Measurements from ENCODE around the gene NOTCH4. TPM values are rescaled to one million over a fixed set of nuclear protein-coding genes. Genes with fewer than 3 reads are reported as not detected.

NOTCH4 gene
- total RNA-seq, 1 donor from 2014 or later, result 1.4 TPM

DNA sequence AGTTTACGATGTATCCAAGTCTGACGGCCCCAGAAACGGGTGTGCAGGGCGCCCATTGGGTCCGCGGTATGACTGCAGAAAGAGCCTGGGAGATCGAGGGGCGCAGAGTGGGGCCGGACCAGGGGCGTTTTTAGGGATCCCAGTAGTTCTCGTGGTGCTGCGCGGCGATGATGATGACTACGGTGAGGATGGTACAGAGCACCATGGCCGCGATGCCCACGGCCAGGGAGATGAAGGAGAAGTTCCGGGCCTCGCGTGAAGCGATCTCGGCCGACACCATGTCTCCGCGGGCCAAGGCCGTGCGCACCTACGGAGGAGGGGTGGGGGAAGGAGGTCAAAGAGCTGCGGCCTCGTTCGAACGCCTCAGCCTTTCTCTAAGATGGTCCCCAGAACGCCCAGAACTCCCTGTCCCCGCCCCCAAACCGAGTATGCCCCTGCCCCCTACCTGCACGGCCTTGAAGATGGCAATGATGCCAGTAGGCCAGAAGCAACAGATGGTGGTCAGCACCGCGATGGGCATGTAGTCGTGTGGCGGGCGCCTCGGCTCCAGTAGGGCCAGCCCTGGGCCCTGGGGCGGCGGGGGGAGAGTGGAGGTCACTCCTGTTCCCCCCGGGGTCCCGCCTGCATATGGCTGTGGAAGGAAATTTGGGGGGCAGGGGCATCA lies 74.6 kb downstream of the NOTCH4 start:
- no peaks in the 10 kb centered on the region for H3K36me3 Mint-ChIP-seq (ENCODE audit: low read depth)
- H3K27me3 Mint-ChIP-seq (ENCODE audit: low read depth), result no peaks in the 10 kb centered on the region
- no peak overlapping the region for H3K27ac Mint-ChIP-seq (ENCODE audit: unreplicated experiment)
- DNase-seq (ENCODE audit: low spot score), result no peak
- H3K9me3 Mint-ChIP-seq (ENCODE audit: low read depth), result no peaks in the 10 kb centered on the region
- no peak for TF ChIP-seq CTCF (IDR thresholded peaks at IDR 0.05)
- peaks cover 30% of the 10 kb centered on the region for H3K4me1 Mint-ChIP-seq (ENCODE audit: low read depth)
- no peak overlapping the region for H3K4me3 Mint-ChIP-seq (ENCODE audit: unreplicated experiment)

- no peaks in the 10 kb centered on the region for H3K9me3 Mint-ChIP-seq (ENCODE audit: low read depth)
- no peak overlapping the region for H3K27ac Mint-ChIP-seq (ENCODE audit: unreplicated experiment)
- TF ChIP-seq CTCF (IDR thresholded peaks at IDR 0.05), result no peak
- H3K4me1 Mint-ChIP-seq (ENCODE audit: low read depth), result peaks cover 27% of the 10 kb centered on the region
- no peak overlapping the region for H3K4me3 Mint-ChIP-seq (ENCODE audit: unreplicated experiment)
- no peaks in the 10 kb centered on the region for H3K36me3 Mint-ChIP-seq (ENCODE audit: low read depth)
- no peak for DNase-seq (ENCODE audit: low spot score)
- no peaks in the 10 kb centered on the region for H3K27me3 Mint-ChIP-seq (ENCODE audit: low read depth)
These were observed 75.4 kb downstream of the NOTCH4 start for GRCh38 chr6:32148289-32149091.

GRCh38 chr6:32147401-32148132 lies 76.3 kb downstream of the NOTCH4 start:
- no peaks in the 10 kb centered on the region for H3K27me3 Mint-ChIP-seq (ENCODE audit: low read depth)
- H3K36me3 Mint-ChIP-seq (ENCODE audit: low read depth), result no peaks in the 10 kb centered on the region
- H3K4me1 Mint-ChIP-seq (ENCODE audit: low read depth), result peaks cover 21% of the 10 kb centered on the region
- TF ChIP-seq CTCF (IDR thresholded peaks at IDR 0.05), result no peak
- H3K4me3 Mint-ChIP-seq (ENCODE audit: unreplicated experiment), result no peak overlapping the region
- H3K27ac Mint-ChIP-seq (ENCODE audit: unreplicated experiment), result no peak overlapping the region
- DNase-seq (ENCODE audit: low spot score), result no peak
- no peaks in the 10 kb centered on the region for H3K9me3 Mint-ChIP-seq (ENCODE audit: low read depth)

- Mint-ChIP-seq H3K27ac (ENCODE audit: unreplicated experiment) (no peak overlapping the region), H3K36me3 (ENCODE audit: low read depth) (no peaks in the 10 kb centered on the region), H3K9me3 (ENCODE audit: low read depth) (no peaks in the 10 kb centered on the region), H3K4me3 (ENCODE audit: unreplicated experiment) (no peak overlapping the region), H3K27me3 (ENCODE audit: low read depth) (no peaks in the 10 kb centered on the region), H3K4me1 (ENCODE audit: low read depth) (peaks cover 14% of the 10 kb centered on the region)
- DNase-seq (ENCODE audit: low spot score), result no peak
- no peak for TF ChIP-seq CTCF (IDR thresholded peaks at IDR 0.05)
These were observed 77.2 kb downstream of the NOTCH4 start for GRCh38 chr6:32146687-32147086.

DNA sequence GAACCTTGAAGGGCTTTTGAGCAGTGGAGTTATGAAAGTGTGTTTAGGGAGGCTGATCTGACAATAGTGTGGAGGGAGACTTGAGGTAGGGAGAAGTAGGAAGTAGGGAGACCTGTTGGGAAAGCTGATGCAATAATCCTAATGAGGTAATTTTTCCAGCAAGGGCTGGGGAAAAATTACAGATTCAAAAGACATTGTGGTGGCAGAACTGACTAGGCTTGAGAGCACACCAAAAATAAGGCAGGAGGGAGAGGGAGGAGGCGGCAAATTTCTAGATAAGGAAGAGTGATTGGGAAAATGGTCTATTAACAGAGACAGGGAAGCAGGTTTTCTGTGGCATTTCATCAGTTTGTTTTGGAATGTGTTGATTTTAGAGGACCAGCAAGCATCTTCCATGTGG lies 77.6 kb downstream of the NOTCH4 start:
- H3K4me3 Mint-ChIP-seq (ENCODE audit: unreplicated experiment), result no peak overlapping the region
- no peak for TF ChIP-seq CTCF (IDR thresholded peaks at IDR 0.05)
- H3K27me3 Mint-ChIP-seq (ENCODE audit: low read depth), result no peaks in the 10 kb centered on the region
- no peak overlapping the region for H3K27ac Mint-ChIP-seq (ENCODE audit: unreplicated experiment)
- H3K4me1 Mint-ChIP-seq (ENCODE audit: low read depth), result peaks cover 12% of the 10 kb centered on the region
- H3K9me3 Mint-ChIP-seq (ENCODE audit: low read depth), result no peaks in the 10 kb centered on the region
- no peak for DNase-seq (ENCODE audit: low spot score)
- H3K36me3 Mint-ChIP-seq (ENCODE audit: low read depth), result no peaks in the 10 kb centered on the region
